Transverse colon (tissue), 4 donors: ENCODE measurements around the gene SLC7A8. TPM values are rescaled to one million over a fixed set of nuclear protein-coding genes. Genes with fewer than 3 reads are reported as not detected.

Source experiments
- DNase-seq: peaks from one replicate; pipeline ENCODE4 v3.0.0-alpha.2; 2019
- H3K27ac ChIP-seq, 4 donors: fragments of 200-600 bp; sonication (generic); 2 replicates each; pipeline ENCODE4 v1.5.1; 2016 to 2018; ENCODE audit warnings: inconsistent platforms in 4 of 4
- H3K27me3 ChIP-seq: fragments of 200-600 bp; sonication (generic); 2 replicates; pipeline ENCODE4 v1.5.1; 2017; ENCODE audit warnings: inconsistent platforms
- H3K36me3 ChIP-seq, 4 donors: fragments of 200-600 bp; sonication (generic); 2 replicates each; pipeline ENCODE4 v1.5.1; 2017 to 2019; ENCODE audit warnings: inconsistent platforms in 4 of 4
- H3K4me1 ChIP-seq, 4 donors: fragments of 200-600 bp; sonication (generic); 2 replicates each; pipeline ENCODE4 v1.5.1; 2017 to 2020; ENCODE audit warnings: inconsistent platforms in 4 of 4
- H3K4me3 ChIP-seq, 4 donors: fragments of 200-600 bp; sonication (generic); 1 replicate in 1 of 4; 2 replicates in 3 of 4; pipeline versions ENCODE4 v1.5.1 to v1.6.1; 2017 to 2019; ENCODE audit warnings: inconsistent platforms in 4 of 4
- H3K9me3 ChIP-seq, 2 donors: fragments of 200-600 bp; sonication (generic); 2 replicates each; pipeline ENCODE4 v1.5.1; 2017 to 2019; ENCODE audit warnings: inconsistent platforms in 2 of 2
- CTCF ChIP-seq, 5 experiments: fragments of 200-600 bp in 3 of 5; fragments of 450-650 bp in 2 of 5; sonication (generic) in 3 of 5; IDR thresholded peaks; 1 replicate in 2 of 5; 2 replicates in 3 of 5; pipeline ENCODE4 v1.5.1; 2016 to 2017; ENCODE audit warnings: antibody characterized with exemption in 5 of 5, inconsistent platforms in 3 of 5, mild to moderate bottlenecking in 2 of 5, moderate library complexity in 1 of 5
- EP300 ChIP-seq: sonication (generic); formaldehyde crosslinking; IDR thresholded peaks from one replicate; pipeline ENCODE4 v1.6.1; 2017; ENCODE audit warnings: antibody characterized with exemption, low read depth
- POLR2A ChIP-seq: fragments of 450-650 bp; IDR thresholded peaks from one replicate; pipeline ENCODE4 v1.6.1; 2016; ENCODE audit warnings: antibody characterized with exemption, mild to moderate bottlenecking, moderate library complexity
- POLR2AphosphoS5 ChIP-seq, 3 donors: sonication (generic); formaldehyde crosslinking; IDR thresholded peaks; one replicate each; pipeline ENCODE4 v1.6.1; 2016; ENCODE audit warnings: antibody characterized with exemption in 3 of 3
- WGBS, 2 donors: methylation state at CpG; one replicate each; pipeline ENCODE4 v1.1.5; 2018; ENCODE audit warnings: low coverage in 1 of 2; 5-methylcytosine and 5-hydroxymethylcytosine counted together
- in situ Hi-C, 4 donors: fragments of 200-750 bp; cut with MboI; loops; one replicate each; pipeline versions ENCODE4 v1.15.0 to v1.15.1; 2017; ENCODE audit warnings: low sequenced_read_pairs in 3 of 4, low pct_ligation_motif_present in 1 of 4, low pct_unique_long_range_greater_than_20kb in 1 of 4
- intact Hi-C: fragments of 100-400 bp; cut with DNase I; formaldehyde crosslinking; loops from one replicate; pipeline ENCODE4 v1.15.1; 2023; ENCODE audit warnings: low total_unique reads
- total RNA-seq, 4 donors: library from RNA; depleted of rRNA; stranded (reverse); fragments of >200 nt; gene quantifications; one replicate each; pipeline ENCODE4 v1.1.0, GENCODE V29; 2016

SLC7A8 gene
- total RNA-seq, 4 donors from 2014 or later = 5.2 to 29.1 (median 14.2) TPM

- in situ Hi-C loops = loop anchor here in 1 of 4 donors (5.0 kb wide), 1 partner anchor 59 kb away; no protein-coding TSS in a partner anchor
- DNase-seq = no peak
- Histone ChIP-seq H3K36me3 (no peaks in the 10 kb centered on the region), H3K27ac (peak overlapping the region in 1 of 4 donors; percentile 25), H3K4me3 (peak overlapping the region in 1 of 4 donors; percentile 62), H3K9me3 (no peaks in the 10 kb centered on the region), H3K4me1 (peaks cover 0 to 29% (median 8%) of the 10 kb centered on the region in 4 donors), H3K27me3 (peaks cover 6% of the 10 kb centered on the region)
- TF ChIP-seq POLR2A (no peak), POLR2AphosphoS5 (IDR thresholded peaks at IDR 0.05) (no peak), EP300 (no peak), CTCF (IDR thresholded peaks at IDR 0.05) (no peak)
- WGBS, 2 donors = 73% methylated on average over 3 of the region's 3 CpGs; no CpG with 5 or more reads in 1 of the 2 donors
- intact Hi-C loops = no loop called here
Measured at GRCh38 chr14:23181453-23181852, 2.0 kb downstream of the SLC7A8 start.

GRCh38 chr14:23177181-23177580 is 6.3 kb downstream of the SLC7A8 start:
- Histone ChIP-seq H3K27me3 (peaks cover 6% of the 10 kb centered on the region), H3K9me3 (no peaks in the 10 kb centered on the region), H3K27ac (peak overlapping the region; percentile 24 to 50 (median 36)), H3K4me3 (no peak overlapping the region), H3K36me3 (no peaks in the 10 kb centered on the region), H3K4me1 (peaks cover 0 to 22% (median 5%) of the 10 kb centered on the region in 4 donors)
- intact Hi-C loops (no loop called here), in situ Hi-C loops (no loop called here)
- 38 to 43% methylated on average over 2 of the region's 2 CpGs for WGBS, 2 donors
- DNase-seq = peak; percentile 30
- TF ChIP-seq POLR2A = no peak
- no peak for TF ChIP-seq CTCF (IDR thresholded peaks at IDR 0.05)
- no peak for TF ChIP-seq POLR2AphosphoS5 (IDR thresholded peaks at IDR 0.05)
- TF ChIP-seq EP300 = no peak

- no peaks in the 10 kb centered on the region for H3K9me3 ChIP-seq
- H3K36me3 ChIP-seq = no peaks in the 10 kb centered on the region
- no peak for TF ChIP-seq EP300
- no peak for TF ChIP-seq POLR2A
- no peak for TF ChIP-seq CTCF (IDR thresholded peaks at IDR 0.05)
- no peak for TF ChIP-seq POLR2AphosphoS5 (IDR thresholded peaks at IDR 0.05)
- H3K4me3 ChIP-seq = no peak overlapping the region
- H3K27me3 ChIP-seq = peaks cover 6% of the 10 kb centered on the region
- in situ Hi-C loops (no loop called here), intact Hi-C loops (no loop called here)
- DNase-seq = no peak
- peaks cover 0 to 20% (median 2%) of the 10 kb centered on the region in 4 donors for H3K4me1 ChIP-seq
- H3K27ac ChIP-seq = no peak overlapping the region
- 27 to 40% methylated on average over 1 of the region's 1 CpG for WGBS, 2 donors
Measured at GRCh38 chr14:23175823-23176222, 7.6 kb downstream of the SLC7A8 start.

GRCh38 chr14:23174296-23175184 is 8.9 kb downstream of the SLC7A8 start:
- TF ChIP-seq POLR2AphosphoS5 (IDR thresholded peaks at IDR 0.05) = no peak
- no peak for TF ChIP-seq CTCF (IDR thresholded peaks at IDR 0.05)
- TF ChIP-seq POLR2A = no peak
- TF ChIP-seq EP300 = no peak
- in situ Hi-C loops (no loop called here), intact Hi-C loops (no loop called here)
- Histone ChIP-seq H3K27me3 (no peaks in the 10 kb centered on the region), H3K4me1 (peaks cover 0 to 21% (median 2%) of the 10 kb centered on the region in 4 donors), H3K36me3 (no peaks in the 10 kb centered on the region), H3K9me3 (no peaks in the 10 kb centered on the region), H3K4me3 (no peak overlapping the region), H3K27ac (no peak overlapping the region)
- no peak for DNase-seq
- 75 to 83% methylated on average over 3 to 6 of the region's 6 CpGs for WGBS, 2 donors
